HL-60 (cell line): ENCODE results near the gene BLNK.

Experiments
- DNase-seq, 2 experiments: peaks; one replicate each; pipeline ENCODE4 v3.0.0-alpha.2; 2010 to 2020; ENCODE audit warnings: low read depth in 1 of 2, low spot score in 1 of 2
- H3K27ac ChIP-seq: fragments of 250-450 bp; sonication (Bioruptor Pico); replicated peaks from 2 replicates; pipeline ENCODE4 v1.5.1; 2020; ENCODE audit warnings: mild to moderate bottlenecking, moderate library complexity
- H3K27me3 ChIP-seq: fragments of 250-450 bp; sonication (Bioruptor Pico); 2 replicates; pipeline ENCODE4 v1.5.1; 2021; ENCODE audit warnings: mild to moderate bottlenecking, moderate library complexity; ENCODE audit not compliant: insufficient read depth, poor library complexity, severe bottlenecking
- H3K4me3 ChIP-seq: replicated peaks from 2 replicates; pipeline ENCODE4 v1.5.1; 2011; ENCODE audit warnings: mild to moderate bottlenecking, control low read depth, low read length; ENCODE audit not compliant: insufficient read depth
- GABPA ChIP-seq: IDR thresholded peaks from 2 replicates; pipeline ENCODE4 v1.6.1; 2012; ENCODE audit warnings: low read depth
- POLR2AphosphoS5 ChIP-seq: IDR thresholded peaks from 2 replicates; pipeline ENCODE4 v1.6.1; 2012; ENCODE audit warnings: low read depth
- SPI1 ChIP-seq: IDR thresholded peaks from 2 replicates; pipeline ENCODE4 v1.6.1; 2012; ENCODE audit warnings: low read depth, mild to moderate bottlenecking, borderline replicate concordance
- TF ChIP-seq, protein P1 (sequence below): IDR thresholded peaks from one replicate; pipeline ENCODE4 v1.5.1; 2011; ENCODE audit warnings: low read length, control low read depth, inconsistent platforms; ENCODE audit not compliant: insufficient read depth
- TF ChIP-seq, protein P2 (sequence below): IDR thresholded peaks from 2 replicates; pipeline ENCODE4 v1.6.1; 2012; ENCODE audit warnings: low read depth; ENCODE audit not compliant: insufficient replicate concordance

Gene BLNK

DNA sequence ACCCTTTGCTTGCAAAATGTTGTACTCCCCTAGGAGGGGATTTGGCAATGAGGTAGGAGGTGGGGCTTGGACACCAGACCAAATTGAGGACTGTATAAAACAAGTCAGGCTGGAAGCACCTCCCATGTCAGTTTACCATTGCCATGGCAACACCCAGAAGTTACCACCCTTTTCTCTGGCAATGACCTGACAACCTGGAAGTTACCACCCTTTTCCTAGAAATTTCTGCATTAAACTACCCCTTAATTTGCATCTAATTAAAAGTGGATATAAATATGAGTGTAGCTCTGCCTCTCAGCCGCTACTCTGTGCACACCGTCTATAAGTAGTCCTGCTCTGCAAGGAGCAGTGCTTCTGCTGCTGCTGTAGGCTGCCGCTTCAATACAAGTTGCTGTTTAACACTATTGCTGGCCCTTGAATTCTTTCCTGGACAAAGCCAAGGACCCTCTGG lies 7.8 kb upstream of the BLNK start:
- no peak for DNase-seq
- Histone ChIP-seq H3K27me3 (no peaks in the 10 kb centered on the region), H3K4me3 (no peak overlapping the region), H3K27ac (no peak overlapping the region)
- no peak for TF ChIP-seq POLR2AphosphoS5
- TF ChIP-seq GABPA = no peak
- TF ChIP-seq SPI1 = no peak
- TF ChIP-seq, protein P1, sequence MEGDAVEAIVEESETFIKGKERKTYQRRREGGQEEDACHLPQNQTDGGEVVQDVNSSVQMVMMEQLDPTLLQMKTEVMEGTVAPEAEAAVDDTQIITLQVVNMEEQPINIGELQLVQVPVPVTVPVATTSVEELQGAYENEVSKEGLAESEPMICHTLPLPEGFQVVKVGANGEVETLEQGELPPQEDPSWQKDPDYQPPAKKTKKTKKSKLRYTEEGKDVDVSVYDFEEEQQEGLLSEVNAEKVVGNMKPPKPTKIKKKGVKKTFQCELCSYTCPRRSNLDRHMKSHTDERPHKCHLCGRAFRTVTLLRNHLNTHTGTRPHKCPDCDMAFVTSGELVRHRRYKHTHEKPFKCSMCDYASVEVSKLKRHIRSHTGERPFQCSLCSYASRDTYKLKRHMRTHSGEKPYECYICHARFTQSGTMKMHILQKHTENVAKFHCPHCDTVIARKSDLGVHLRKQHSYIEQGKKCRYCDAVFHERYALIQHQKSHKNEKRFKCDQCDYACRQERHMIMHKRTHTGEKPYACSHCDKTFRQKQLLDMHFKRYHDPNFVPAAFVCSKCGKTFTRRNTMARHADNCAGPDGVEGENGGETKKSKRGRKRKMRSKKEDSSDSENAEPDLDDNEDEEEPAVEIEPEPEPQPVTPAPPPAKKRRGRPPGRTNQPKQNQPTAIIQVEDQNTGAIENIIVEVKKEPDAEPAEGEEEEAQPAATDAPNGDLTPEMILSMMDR = no peak

DNA sequence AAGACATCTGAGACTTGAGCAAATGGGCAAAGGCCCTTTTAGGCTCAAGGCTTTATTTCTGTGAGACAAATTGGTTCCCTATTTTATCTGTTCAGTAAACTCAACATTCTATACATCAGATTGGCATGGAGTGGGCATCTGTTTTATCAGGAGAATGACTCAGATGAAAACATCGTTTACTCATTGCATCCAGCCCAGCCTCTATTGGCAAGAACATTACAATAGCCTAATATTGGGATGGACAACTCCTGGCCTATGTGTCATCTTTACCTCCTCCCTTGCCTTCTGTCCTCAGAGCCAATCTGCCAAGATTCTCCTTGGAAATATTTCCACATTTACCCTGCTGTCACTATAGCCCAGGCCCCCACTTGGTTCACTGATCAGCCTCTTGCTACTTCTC lies 5.5 kb upstream of the BLNK start:
- no peak overlapping the region for H3K4me3 ChIP-seq
- no peaks in the 10 kb centered on the region for H3K27me3 ChIP-seq
- no peak overlapping the region for H3K27ac ChIP-seq
- no peak for DNase-seq
- no peak for TF ChIP-seq GABPA
- no peak for TF ChIP-seq SPI1
- no peak for TF ChIP-seq POLR2AphosphoS5
- TF ChIP-seq, protein P1 = no peak
- TF ChIP-seq, protein P2, sequence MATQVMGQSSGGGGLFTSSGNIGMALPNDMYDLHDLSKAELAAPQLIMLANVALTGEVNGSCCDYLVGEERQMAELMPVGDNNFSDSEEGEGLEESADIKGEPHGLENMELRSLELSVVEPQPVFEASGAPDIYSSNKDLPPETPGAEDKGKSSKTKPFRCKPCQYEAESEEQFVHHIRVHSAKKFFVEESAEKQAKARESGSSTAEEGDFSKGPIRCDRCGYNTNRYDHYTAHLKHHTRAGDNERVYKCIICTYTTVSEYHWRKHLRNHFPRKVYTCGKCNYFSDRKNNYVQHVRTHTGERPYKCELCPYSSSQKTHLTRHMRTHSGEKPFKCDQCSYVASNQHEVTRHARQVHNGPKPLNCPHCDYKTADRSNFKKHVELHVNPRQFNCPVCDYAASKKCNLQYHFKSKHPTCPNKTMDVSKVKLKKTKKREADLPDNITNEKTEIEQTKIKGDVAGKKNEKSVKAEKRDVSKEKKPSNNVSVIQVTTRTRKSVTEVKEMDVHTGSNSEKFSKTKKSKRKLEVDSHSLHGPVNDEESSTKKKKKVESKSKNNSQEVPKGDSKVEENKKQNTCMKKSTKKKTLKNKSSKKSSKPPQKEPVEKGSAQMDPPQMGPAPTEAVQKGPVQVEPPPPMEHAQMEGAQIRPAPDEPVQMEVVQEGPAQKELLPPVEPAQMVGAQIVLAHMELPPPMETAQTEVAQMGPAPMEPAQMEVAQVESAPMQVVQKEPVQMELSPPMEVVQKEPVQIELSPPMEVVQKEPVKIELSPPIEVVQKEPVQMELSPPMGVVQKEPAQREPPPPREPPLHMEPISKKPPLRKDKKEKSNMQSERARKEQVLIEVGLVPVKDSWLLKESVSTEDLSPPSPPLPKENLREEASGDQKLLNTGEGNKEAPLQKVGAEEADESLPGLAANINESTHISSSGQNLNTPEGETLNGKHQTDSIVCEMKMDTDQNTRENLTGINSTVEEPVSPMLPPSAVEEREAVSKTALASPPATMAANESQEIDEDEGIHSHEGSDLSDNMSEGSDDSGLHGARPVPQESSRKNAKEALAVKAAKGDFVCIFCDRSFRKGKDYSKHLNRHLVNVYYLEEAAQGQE = no peak

DNA sequence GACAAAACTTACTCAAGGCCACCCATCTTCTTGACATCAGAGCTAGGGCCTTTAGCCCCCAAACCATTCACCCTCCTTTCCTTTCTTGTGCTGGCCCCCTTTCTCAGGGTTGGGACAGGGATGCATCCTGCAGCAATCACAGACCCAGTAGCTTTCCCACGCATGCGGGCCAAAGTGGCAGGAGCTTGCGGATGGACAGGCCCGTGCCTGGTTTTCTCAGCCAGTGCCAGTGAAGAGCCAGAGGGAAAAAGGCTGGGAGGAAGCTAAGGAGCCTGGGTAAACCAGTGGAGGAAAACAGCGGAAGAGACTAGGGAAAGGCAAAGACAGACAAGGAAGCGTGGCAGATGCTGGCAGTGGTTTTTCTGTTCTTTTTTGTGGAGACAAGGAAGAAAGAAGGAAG lies 5.1 kb upstream of the BLNK start:
- TF ChIP-seq, protein P2 = no peak
- TF ChIP-seq POLR2AphosphoS5 (no peak), SPI1 (no peak), GABPA (no peak)
- TF ChIP-seq, protein P1 = no peak
- no peak for DNase-seq
- Histone ChIP-seq H3K27me3 (no peaks in the 10 kb centered on the region), H3K4me3 (no peak overlapping the region), H3K27ac (no peak overlapping the region)
